Hepatocyte (in vitro differentiated cells): ENCODE data around the gene ACOT8. TPM values are rescaled to one million over a fixed set of nuclear protein-coding genes. Genes with fewer than 3 reads are reported as not detected.

Source experiments
- DNase-seq: peaks from one replicate; pipeline ENCODE4 v3.0.0-alpha.2; 2016; ENCODE audit warnings: low spot score
- H2AFZ ChIP-seq: fragments of 200-600 bp; sonication (generic); 2 replicates; pipeline ENCODE4 v1.6.0; 2016; ENCODE audit warnings: antibody characterized with exemption, mild to moderate bottlenecking
- H3K27ac ChIP-seq: fragments of 200-600 bp; sonication (generic); 2 replicates; pipeline ENCODE4 v1.5.1; 2016; ENCODE audit warnings: mild to moderate bottlenecking
- H3K27me3 ChIP-seq: fragments of 200-600 bp; sonication (generic); 2 replicates; pipeline ENCODE4 v1.6.1; 2016
- H3K36me3 ChIP-seq: fragments of 200-600 bp; sonication (generic); replicated peaks from 2 replicates; pipeline ENCODE4 v1.5.1; 2016; ENCODE audit warnings: low read depth; ENCODE audit not compliant: insufficient read depth
- H3K4me1 ChIP-seq: fragments of 200-600 bp; sonication (generic); 2 replicates; pipeline ENCODE4 v1.5.1; 2016; ENCODE audit warnings: mild to moderate bottlenecking, moderate library complexity; ENCODE audit not compliant: insufficient read depth
- H3K4me2 ChIP-seq: fragments of 200-600 bp; sonication (generic); 2 replicates; pipeline ENCODE4 v1.6.0; 2016
- H3K4me3 ChIP-seq: fragments of 200-600 bp; sonication (generic); 2 replicates; pipeline ENCODE4 v1.5.1; 2016; ENCODE audit warnings: mild to moderate bottlenecking
- H3K79me2 ChIP-seq: fragments of 200-600 bp; sonication (generic); 2 replicates; pipeline ENCODE4 v1.6.0; 2017; ENCODE audit warnings: mild to moderate bottlenecking
- H3K9me2 ChIP-seq: fragments of 200-600 bp; sonication (generic); replicated peaks from 2 replicates; pipeline ENCODE4 v1.6.0; 2017; ENCODE audit warnings: mild to moderate bottlenecking; ENCODE audit not compliant: insufficient read depth
- H3K9me3 ChIP-seq: fragments of 200-600 bp; sonication (generic); 2 replicates; pipeline ENCODE4 v1.5.1; 2016; ENCODE audit warnings: low read depth, mild to moderate bottlenecking
- H4K20me1 ChIP-seq: fragments of 200-600 bp; sonication (generic); 2 replicates; pipeline ENCODE4 v1.6.0; 2016; ENCODE audit warnings: mild to moderate bottlenecking; ENCODE audit not compliant: insufficient read depth, poor library complexity, severe bottlenecking
- EZH2 ChIP-seq: fragments of 200-600 bp; sonication (generic); IDR thresholded peaks from 2 replicates; pipeline ENCODE4 v1.6.1; 2016; ENCODE audit warnings: antibody characterized with exemption, mild to moderate bottlenecking, borderline replicate concordance
- EZH2phosphoT487 ChIP-seq: fragments of 200-600 bp; sonication (generic); IDR thresholded peaks from one replicate; pipeline ENCODE4 v1.6.1; 2018; ENCODE audit warnings: antibody characterized with exemption, mild to moderate bottlenecking, low read depth, moderate library complexity; ENCODE audit not compliant: unreplicated experiment, severe bottlenecking
- WGBS: methylation state at CpG from one replicate; pipeline ENCODE4 v1.1.6; 2016; ENCODE audit warnings: low lambda C conversion rate; ENCODE audit errors: missing lambda C conversion rate; 5-methylcytosine and 5-hydroxymethylcytosine counted together
- polyA plus RNA-seq: library from polyadenylated mRNA; unstranded; fragments of >200 nt; fragmentation: Nextera tagmentation; extraction: Ambion mirVana; gene quantifications from 2 replicates; pipeline ENCODE4 v1.2.1, GENCODE V29; 2016
- total RNA-seq: library from RNA; depleted of rRNA; stranded (reverse); fragments of >200 nt; gene quantifications from 2 replicates; pipeline ENCODE4 v1.2.3, GENCODE V29; 2014
- TF ChIP-seq, protein P1 (sequence below): fragments of 200-600 bp; sonication (generic); IDR thresholded peaks from 2 replicates; pipeline ENCODE4 v1.5.1; 2016; ENCODE audit warnings: antibody characterized with exemption, mild to moderate bottlenecking; ENCODE audit not compliant: poor library complexity

Gene ACOT8
- total and polyA plus RNA-seq, 2 experiments from 2014 or later, result 40.6 to 44.0 TPM

DNA sequence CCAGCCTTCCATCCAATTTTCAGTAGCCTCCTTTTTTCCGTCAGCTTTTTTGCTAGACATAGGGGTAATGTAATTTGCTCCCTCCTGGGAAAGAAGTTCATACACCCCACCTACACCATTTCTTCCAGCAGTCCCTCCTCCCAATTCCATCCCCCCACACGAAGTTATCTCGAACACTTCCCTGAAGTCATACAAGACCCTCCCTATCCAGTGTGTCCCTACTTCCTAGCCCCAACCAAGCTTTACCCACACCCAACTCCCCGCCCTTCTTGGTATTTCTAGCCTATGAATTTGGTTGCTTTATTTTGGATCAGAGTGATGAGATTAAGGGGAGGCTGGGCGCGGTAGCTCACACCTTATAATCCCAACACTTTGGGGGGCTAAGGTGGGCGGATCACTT lies 43.7 kb downstream of the ACOT8 start:
- Histone ChIP-seq H3K79me2 (peaks cover 20% of the 10 kb centered on the region), H3K4me3 (no peak overlapping the region), H3K36me3 (no peaks in the 10 kb centered on the region), H3K9me3 (no peaks in the 10 kb centered on the region), H3K9me2 (no peaks in the 10 kb centered on the region), H3K4me1 (no peaks in the 10 kb centered on the region), H3K4me2 (peak overlapping the region; percentile 82), H2AFZ (no peak overlapping the region), H3K27ac (no peak overlapping the region), H4K20me1 (no peaks in the 10 kb centered on the region), H3K27me3 (no peaks in the 10 kb centered on the region)
- WGBS, result 68% methylated on average over 7 of the region's 7 CpGs
- DNase-seq, result no peak
- no peak for TF ChIP-seq EZH2phosphoT487
- TF ChIP-seq EZH2, result no peak
- TF ChIP-seq, protein P1, sequence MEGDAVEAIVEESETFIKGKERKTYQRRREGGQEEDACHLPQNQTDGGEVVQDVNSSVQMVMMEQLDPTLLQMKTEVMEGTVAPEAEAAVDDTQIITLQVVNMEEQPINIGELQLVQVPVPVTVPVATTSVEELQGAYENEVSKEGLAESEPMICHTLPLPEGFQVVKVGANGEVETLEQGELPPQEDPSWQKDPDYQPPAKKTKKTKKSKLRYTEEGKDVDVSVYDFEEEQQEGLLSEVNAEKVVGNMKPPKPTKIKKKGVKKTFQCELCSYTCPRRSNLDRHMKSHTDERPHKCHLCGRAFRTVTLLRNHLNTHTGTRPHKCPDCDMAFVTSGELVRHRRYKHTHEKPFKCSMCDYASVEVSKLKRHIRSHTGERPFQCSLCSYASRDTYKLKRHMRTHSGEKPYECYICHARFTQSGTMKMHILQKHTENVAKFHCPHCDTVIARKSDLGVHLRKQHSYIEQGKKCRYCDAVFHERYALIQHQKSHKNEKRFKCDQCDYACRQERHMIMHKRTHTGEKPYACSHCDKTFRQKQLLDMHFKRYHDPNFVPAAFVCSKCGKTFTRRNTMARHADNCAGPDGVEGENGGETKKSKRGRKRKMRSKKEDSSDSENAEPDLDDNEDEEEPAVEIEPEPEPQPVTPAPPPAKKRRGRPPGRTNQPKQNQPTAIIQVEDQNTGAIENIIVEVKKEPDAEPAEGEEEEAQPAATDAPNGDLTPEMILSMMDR, result no peak

DNA sequence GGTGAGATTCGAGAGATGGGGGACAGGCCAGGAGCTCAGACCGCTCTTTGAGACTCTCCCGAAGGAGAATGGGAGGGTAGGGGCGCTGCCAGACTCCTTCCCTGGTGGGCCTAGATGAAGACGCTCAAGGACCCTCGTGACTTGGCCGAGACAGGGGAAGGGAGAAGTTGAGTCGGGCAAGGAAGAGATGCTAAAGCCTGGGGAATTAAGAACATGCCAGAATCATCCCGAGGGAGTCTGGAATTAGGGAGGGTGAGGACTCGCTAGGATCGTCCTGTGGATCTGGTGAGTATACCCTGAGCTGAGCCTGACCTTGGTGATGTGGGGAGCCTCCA lies 44.2 kb downstream of the ACOT8 start:
- Histone ChIP-seq H3K9me2 (no peaks in the 10 kb centered on the region), H3K36me3 (no peaks in the 10 kb centered on the region), H3K9me3 (no peaks in the 10 kb centered on the region), H3K27ac (no peak overlapping the region), H2AFZ (peak overlapping the region; percentile 8), H4K20me1 (no peaks in the 10 kb centered on the region), H3K4me3 (peak overlapping the region; percentile 27), H3K4me2 (peak overlapping the region; percentile 82), H3K27me3 (no peaks in the 10 kb centered on the region), H3K4me1 (no peaks in the 10 kb centered on the region), H3K79me2 (peaks cover 20% of the 10 kb centered on the region)
- 4% methylated on average over 11 of the region's 11 CpGs for WGBS
- no peak for DNase-seq
- TF ChIP-seq, protein P1, result no peak
- no peak for TF ChIP-seq EZH2phosphoT487
- no peak for TF ChIP-seq EZH2

DNA sequence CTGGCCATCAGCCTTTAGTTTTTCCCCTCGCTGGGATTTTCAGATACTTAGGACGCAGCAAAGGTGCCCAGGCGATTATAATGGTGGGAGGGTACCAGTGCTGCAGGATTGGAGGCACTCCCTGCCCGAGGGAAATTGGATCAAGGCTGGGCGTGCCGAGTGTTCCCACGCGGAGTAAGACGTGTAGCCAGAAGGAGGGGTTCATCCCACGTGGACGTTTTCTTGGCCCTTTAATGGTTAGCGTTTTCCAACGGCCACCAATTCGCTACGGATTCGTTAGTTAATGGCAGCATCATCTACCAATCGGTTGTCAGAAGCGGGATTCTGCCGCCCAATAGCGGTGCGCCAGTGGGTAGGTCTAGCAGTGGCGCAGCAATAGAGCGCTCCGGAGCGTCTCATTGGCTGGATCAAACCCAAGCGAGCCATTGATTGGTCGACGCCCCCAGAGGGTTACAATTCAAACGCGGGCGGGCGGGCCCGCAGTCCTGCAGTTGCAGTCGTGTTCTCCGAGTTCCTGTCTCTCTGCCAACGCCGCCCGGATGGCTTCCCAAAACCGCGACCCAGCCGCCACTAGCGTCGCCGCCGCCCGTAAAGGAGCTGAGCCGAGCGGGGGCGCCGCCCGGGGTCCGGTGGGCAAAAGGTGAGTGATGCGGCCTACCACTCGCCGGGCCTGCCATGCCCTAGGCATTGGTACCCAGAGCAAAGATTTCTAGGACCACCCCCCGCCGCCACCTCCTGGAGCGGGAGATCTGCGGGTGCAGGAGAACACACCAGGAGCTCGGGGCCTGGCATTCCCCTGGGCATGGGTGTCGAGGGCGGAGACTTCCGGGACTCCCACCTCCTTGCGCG lies 44.8 kb downstream of the ACOT8 start, which contains the start of gene UBE2C:
TSS of gene UBE2C (plus strand) at position 488 of the 849 bp plus-strand sequence. CDS start at position 540, 52 bp downstream.
- H3K36me3 ChIP-seq, result no peaks in the 10 kb centered on the region
- H3K27ac ChIP-seq, result peak within 1 kb of the TSS; percentile 25
- no peaks in the 10 kb centered on the region for H4K20me1 ChIP-seq
- H3K4me2 ChIP-seq, result peak within 1 kb of the TSS; percentile 82
- peaks cover 20% of the 10 kb centered on the region for H3K79me2 ChIP-seq
- H3K9me3 ChIP-seq, result no peaks in the 10 kb centered on the region
- no peaks in the 10 kb centered on the region for H3K4me1 ChIP-seq
- peak within 1 kb of the TSS; percentile 27 for H3K4me3 ChIP-seq
- H3K9me2 ChIP-seq, result no peaks in the 10 kb centered on the region
- peak; percentile 98 for DNase-seq
- H2AFZ ChIP-seq, result peak within 1 kb of the TSS; percentile 8
- no peak for TF ChIP-seq EZH2phosphoT487
- TF ChIP-seq EZH2, result no peak
- TF ChIP-seq, protein P1, result no peak
- 1% methylated on average over 65 of the region's 65 CpGs for WGBS
- H3K27me3 ChIP-seq, result no peaks in the 10 kb centered on the region
